WTC11 (cell line): ENCODE data around the gene ZNG1A. TPM values are rescaled to one million over a fixed set of nuclear protein-coding genes. Genes with fewer than 3 reads are reported as not detected.
"Not testable (repeated sequence)": the region's sequence is repeated elsewhere in the genome, so short reads cannot be mapped to it uniquely, and the experiment has no call there.

Experiments
- ATAC-seq: fragments of 200-7000 bp; cut with Tn5 transposase; 2 replicates; pipeline ENCODE4 v1.10.0; 2021; ENCODE audit warnings: mild to moderate bottlenecking, moderate library complexity
- Bru-seq: library from RNA; stranded (reverse); fragments of 400-500 nt; gene quantifications from one replicate; lab custom pipeline; 2021; lab: Mats Ljungman, UMichigan
- CTCF ChIA-PET: fragments of 300-600 bp; sonication (Branson Sonifier 250); formaldehyde crosslinking; loops from one replicate; lab custom pipeline; 2021; ENCODE audit warnings: antibody characterized with exemption; lab: Charles Lee
- POLR2A ChIA-PET: fragments of 350-600 bp; sonication (Branson Sonifier 250); formaldehyde crosslinking; loops from one replicate; lab custom pipeline; 2021; ENCODE audit warnings: antibody characterized with exemption; lab: Charles Lee
- DNase-seq: peaks from one replicate; pipeline ENCODE4 v3.0.0; 2021; ENCODE audit warnings: low spot score
- H3K27ac Mint-ChIP-seq: 2 replicates; pipeline ENCODE4 v1.8.0; 2021; ENCODE audit warnings: mixed read lengths
- H3K27me3 Mint-ChIP-seq: 2 replicates; pipeline ENCODE4 v1.8.0; 2021; ENCODE audit warnings: low read depth, mild to moderate bottlenecking, moderate library complexity, mixed read lengths
- H3K36me3 Mint-ChIP-seq: 2 replicates; pipeline ENCODE4 v1.8.0; 2021; ENCODE audit warnings: mixed read lengths
- H3K4me1 Mint-ChIP-seq: 2 replicates; pipeline ENCODE4 v1.8.0; 2022; ENCODE audit warnings: mixed read lengths
- H3K4me3 Mint-ChIP-seq: 2 replicates; pipeline ENCODE4 v1.8.0; 2021; ENCODE audit warnings: mild to moderate bottlenecking, moderate library complexity, mixed read lengths
- H3K9me3 Mint-ChIP-seq: 2 replicates; pipeline ENCODE4 v1.8.0; 2021; ENCODE audit warnings: mixed read lengths
- CREB1 ChIP-seq: sonication (generic); formaldehyde crosslinking; IDR thresholded peaks from 2 replicates; pipeline ENCODE4 v1.8.0; 2023; ENCODE audit warnings: mild to moderate bottlenecking, missing genetic modification reagents
- MXD4 ChIP-seq: fragments of 250-450 bp; sonication (Bioruptor Pico); IDR thresholded peaks from 2 replicates; pipeline ENCODE4 v1.8.0; 2021; ENCODE audit warnings: mild to moderate bottlenecking, moderate library complexity, borderline replicate concordance
- MYBL2 ChIP-seq: sonication (generic); formaldehyde crosslinking; IDR thresholded peaks from 2 replicates; pipeline ENCODE4 v1.8.1; 2023; ENCODE audit warnings: mild to moderate bottlenecking, moderate library complexity, missing genetic modification reagents
- NR1H2 ChIP-seq: sonication (generic); formaldehyde crosslinking; IDR thresholded peaks from 2 replicates; pipeline ENCODE4 v1.9.0; 2021; ENCODE audit warnings: mild to moderate bottlenecking, moderate library complexity, missing genetic modification reagents
- NR3C1 ChIP-seq: sonication (generic); formaldehyde crosslinking; conservative IDR thresholded peaks from 2 replicates; pipeline ENCODE4 v1.8.1; 2023; ENCODE audit warnings: low read depth, mild to moderate bottlenecking, missing genetic modification reagents
- PRRX2 ChIP-seq: fragments of 250-450 bp; sonication (Bioruptor Pico); IDR thresholded peaks from 2 replicates; pipeline ENCODE4 v1.8.0; 2021; ENCODE audit warnings: mild to moderate bottlenecking
- SMAD4 ChIP-seq: sonication (generic); formaldehyde crosslinking; IDR thresholded peaks from 2 replicates; pipeline ENCODE4 v1.8.0; 2022; ENCODE audit warnings: mild to moderate bottlenecking, missing genetic modification reagents
- TCF7 ChIP-seq: sonication (generic); formaldehyde crosslinking; IDR thresholded peaks from 2 replicates; pipeline ENCODE4 v1.8.0; 2022; ENCODE audit warnings: mild to moderate bottlenecking, low read depth, missing genetic modification reagents, moderate library complexity
- ZNF121 ChIP-seq: sonication (generic); formaldehyde crosslinking; IDR thresholded peaks from 2 replicates; pipeline ENCODE4 v1.8.0; 2023; ENCODE audit warnings: missing genetic modification reagents
- ZNF232 ChIP-seq: sonication (generic); formaldehyde crosslinking; IDR thresholded peaks from 2 replicates; pipeline ENCODE4 v1.8.0; 2022; ENCODE audit warnings: mild to moderate bottlenecking, missing genetic modification reagents
- long read RNA-seq, 3 experiments: library from RNA in 1 of 3; library from capped mRNA in 1 of 3; library from polyadenylated mRNA in 1 of 3; unstranded in 2 of 3; stranded (forward) in 1 of 3; transcript quantifications; one replicate each; pipeline ENCODE4 v2.0.0, GENCODE V29; 2021
- total RNA-seq: library from RNA; stranded (reverse); gene quantifications from 3 replicates; pipeline ENCODE4 v1.2.3, GENCODE V29; 2021
- TF ChIP-seq, protein P1 (sequence below): sonication (generic); formaldehyde crosslinking; IDR thresholded peaks from 2 replicates; pipeline ENCODE4 v1.8.1; 2023; ENCODE audit warnings: mild to moderate bottlenecking, missing genetic modification reagents, moderate library complexity
- TF ChIP-seq, protein P2 (sequence below): sonication (generic); formaldehyde crosslinking; IDR thresholded peaks from 2 replicates; pipeline ENCODE4 v1.8.0; 2023; ENCODE audit warnings: missing genetic modification reagents
- TF ChIP-seq, protein P3 (sequence below): sonication (generic); formaldehyde crosslinking; IDR thresholded peaks from 2 replicates; pipeline ENCODE4 v1.8.1; 2023; ENCODE audit warnings: mild to moderate bottlenecking, missing genetic modification reagents
- TF ChIP-seq, protein P4 (sequence below): sonication (generic); formaldehyde crosslinking; conservative IDR thresholded peaks from 2 replicates; pipeline ENCODE4 v1.8.1; 2023; ENCODE audit warnings: mild to moderate bottlenecking, low read depth, missing genetic modification reagents, moderate library complexity
- TF ChIP-seq, protein P5 (sequence below): fragments of 250-450 bp; sonication (Bioruptor Pico); IDR thresholded peaks from 2 replicates; pipeline ENCODE4 v1.9.0; 2021; ENCODE audit warnings: mild to moderate bottlenecking, borderline replicate concordance

Gene ZNG1A
- total RNA-seq (39.1 to 45.1 TPM (median 44.4 TPM) in 3 replicates), Bru-seq, nascent RNA (percentile 81 among the genes with signal in this experiment)
- long read RNA-seq, experiment 1, transcript CBWD1-205 (4 exons, 1,807 nt), result minor isoform, 13 of 253 reads
- long read RNA-seq, experiment 1, transcript CBWD1-201 (16 exons, 1,771 nt), result minor isoform, 17 of 253 reads
- long read RNA-seq, experiment 1, transcript CBWD1-206 (3 exons, 1,731 nt), result minor isoform, 12 of 253 reads
- long read RNA-seq, experiment 1, transcript CBWD1-202 (15 exons, 1,706 nt), result major isoform, 169 of 253 reads
- long read RNA-seq, experiment 1, partial matches to known transcripts, result 5 of 253 reads
- long read RNA-seq, experiment 1, other reads (novel, unspliced or antisense), result 29 of 253 reads
- long read RNA-seq, experiment 2, transcript CBWD1-202 (15 exons, 1,706 nt), result major isoform, 20 of 80 reads
- long read RNA-seq, experiment 2, transcript CBWD1-206 (3 exons, 1,731 nt), result minor isoform, 9 of 80 reads
- long read RNA-seq, experiment 2, transcript CBWD1-205 (4 exons, 1,807 nt), result minor isoform, 8 of 80 reads
- long read RNA-seq, experiment 2, partial matches to known transcripts, result 12 of 80 reads
- long read RNA-seq, experiment 2, other reads (novel, unspliced or antisense), result 27 of 80 reads
- long read RNA-seq, experiment 3, transcript CBWD1-201 (16 exons, 1,771 nt), result minor isoform, 58 of 623 reads
- long read RNA-seq, experiment 3, transcript CBWD1-202 (15 exons, 1,706 nt), result major isoform, 446 of 623 reads
- long read RNA-seq, experiment 3, transcript CBWD1-206 (3 exons, 1,731 nt), result minor isoform, 8 of 623 reads
- long read RNA-seq, experiment 3, transcript CBWD1-207 (14 exons, 1,241 nt), result minor isoform, 32 of 623 reads
- long read RNA-seq, experiment 3, partial matches to known transcripts, result 12 of 623 reads
- long read RNA-seq, experiment 3, other reads (novel, unspliced or antisense), result 60 of 623 reads

DNA sequence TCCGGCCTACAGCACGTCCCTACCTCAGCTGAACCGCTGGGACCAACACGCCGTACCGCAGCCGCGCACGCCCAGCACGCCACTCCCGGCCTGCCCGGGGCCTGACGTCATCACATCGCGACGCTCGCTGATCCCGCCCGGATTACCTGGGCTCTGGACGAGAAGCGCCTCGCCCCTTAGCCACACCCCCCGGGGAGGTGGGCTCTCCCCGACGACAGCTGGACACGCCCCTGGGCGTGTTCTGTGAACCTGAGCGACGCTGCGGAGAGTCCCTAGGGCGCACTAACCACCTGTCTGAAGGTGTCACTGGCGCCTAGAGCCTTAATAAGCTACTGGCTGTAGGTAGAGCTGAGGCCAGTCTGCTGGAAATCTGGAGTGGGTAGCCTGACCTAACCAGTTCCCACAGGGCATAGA is at the start of gene ZNG1A:
ZNG1A (minus strand) TSS at position 87 of the 414 bp plus-strand sequence. CDS start 87 bp downstream, outside the sequence.
- peak within 1 kb of the TSS; percentile 76 for H3K4me3 Mint-ChIP-seq
- CTCF ChIA-PET, H3K36me3 Mint-ChIP-seq, H3K4me1 Mint-ChIP-seq, H3K9me3 Mint-ChIP-seq, H3K27me3 Mint-ChIP-seq, ATAC-seq, POLR2A ChIA-PET: not testable (repeated sequence)
- peak; percentile 76 for DNase-seq
- H3K27ac Mint-ChIP-seq, result peak within 1 kb of the TSS; percentile 87

DNA sequence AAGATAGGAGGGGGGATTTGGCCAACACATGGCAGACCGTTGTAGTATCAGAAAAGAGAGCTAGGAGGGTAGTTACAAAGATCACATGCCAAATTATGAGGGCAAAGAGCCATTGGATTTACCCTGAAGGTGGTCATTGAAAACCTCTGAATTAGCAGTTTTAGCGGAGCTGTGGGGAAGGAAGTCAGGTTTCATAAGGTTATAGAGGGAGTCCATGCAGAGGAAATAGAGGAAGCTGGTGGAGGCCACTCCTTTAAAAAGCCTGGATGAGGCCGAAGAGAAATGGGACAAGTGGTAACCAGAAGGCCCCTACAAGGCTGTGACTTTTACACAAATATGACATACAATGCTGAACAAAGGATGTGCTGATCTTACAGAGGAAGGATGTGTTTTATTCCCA is 49.0 kb upstream of the ZNG1A start:
- no peak for DNase-seq
- Mint-ChIP-seq H3K36me3 (no peaks in the 10 kb centered on the region), H3K27ac (no peak overlapping the region), H3K9me3 (peaks cover 13% of the 10 kb centered on the region), H3K4me1 (peaks cover 8% of the 10 kb centered on the region), H3K4me3 (no peak overlapping the region), H3K27me3 (no peaks in the 10 kb centered on the region)
- TF ChIP-seq ZNF121 (CRISPR knock-in tag), result no peak
- no peak for TF ChIP-seq PRRX2 (CRISPR knock-in tag)
- TF ChIP-seq, protein P1, sequence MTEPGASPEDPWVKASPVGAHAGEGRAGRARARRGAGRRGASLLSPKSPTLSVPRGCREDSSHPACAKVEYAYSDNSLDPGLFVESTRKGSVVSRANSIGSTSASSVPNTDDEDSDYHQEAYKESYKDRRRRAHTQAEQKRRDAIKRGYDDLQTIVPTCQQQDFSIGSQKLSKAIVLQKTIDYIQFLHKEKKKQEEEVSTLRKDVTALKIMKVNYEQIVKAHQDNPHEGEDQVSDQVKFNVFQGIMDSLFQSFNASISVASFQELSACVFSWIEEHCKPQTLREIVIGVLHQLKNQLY (CRISPR knock-in tag), result no peak
- TF ChIP-seq, protein P2, sequence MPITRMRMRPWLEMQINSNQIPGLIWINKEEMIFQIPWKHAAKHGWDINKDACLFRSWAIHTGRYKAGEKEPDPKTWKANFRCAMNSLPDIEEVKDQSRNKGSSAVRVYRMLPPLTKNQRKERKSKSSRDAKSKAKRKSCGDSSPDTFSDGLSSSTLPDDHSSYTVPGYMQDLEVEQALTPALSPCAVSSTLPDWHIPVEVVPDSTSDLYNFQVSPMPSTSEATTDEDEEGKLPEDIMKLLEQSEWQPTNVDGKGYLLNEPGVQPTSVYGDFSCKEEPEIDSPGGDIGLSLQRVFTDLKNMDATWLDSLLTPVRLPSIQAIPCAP, result no peak
- no peak for ATAC-seq
- POLR2A ChIA-PET, result no interaction called here
- CTCF ChIA-PET, result no interaction called here

DNA sequence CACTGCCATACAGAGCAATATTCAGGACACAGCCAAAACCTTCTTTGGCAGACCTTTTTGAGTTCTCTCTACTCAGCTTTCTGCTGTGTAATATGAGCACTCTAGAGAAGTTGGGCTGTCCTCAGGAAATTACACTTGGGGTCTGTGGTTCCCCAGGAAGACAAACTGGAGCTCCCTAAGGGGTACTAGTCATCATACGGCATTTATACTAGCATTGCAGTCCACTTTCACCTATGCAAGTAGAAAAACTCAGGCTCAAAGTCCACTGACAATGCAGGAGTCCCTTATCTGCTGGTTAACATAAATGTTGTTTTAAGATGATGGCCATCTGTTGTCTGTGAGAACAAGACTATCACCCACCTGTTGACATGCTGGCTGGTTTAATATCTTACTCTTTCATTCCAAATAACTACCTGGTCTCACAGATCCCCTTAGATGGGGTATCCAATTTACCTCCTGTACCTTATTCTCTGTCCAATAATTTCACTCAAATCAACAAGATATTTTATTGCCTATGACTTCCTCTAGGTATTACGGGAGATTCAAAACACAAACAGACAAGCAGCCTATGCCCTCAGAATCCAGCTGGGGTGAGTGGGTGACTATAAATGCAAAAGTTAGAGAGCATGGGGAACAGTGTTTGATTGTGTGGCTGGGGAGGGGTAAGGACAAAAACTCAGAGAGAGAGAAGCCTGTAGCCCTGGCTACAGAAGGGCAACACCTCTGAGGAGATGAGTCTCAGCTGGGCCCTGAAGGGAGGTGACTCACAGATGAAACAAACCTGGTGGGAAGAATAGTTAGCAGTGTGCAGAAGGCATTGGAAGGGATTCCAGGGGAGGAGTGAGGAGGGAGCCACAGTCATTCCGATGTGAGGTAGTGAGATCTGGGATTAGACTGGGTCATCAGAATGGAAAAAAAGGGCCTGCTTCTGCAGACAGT is 46.0 kb upstream of the ZNG1A start:
- H3K4me3 Mint-ChIP-seq, result no peak overlapping the region
- peaks cover 16% of the 10 kb centered on the region for H3K4me1 Mint-ChIP-seq
- H3K27ac Mint-ChIP-seq, result no peak overlapping the region
- CTCF ChIA-PET, result interaction anchor here (1.3 kb wide), 1 partner anchor 9 kb away, joined by 3 read pairs; no protein-coding TSS in a partner anchor
- POLR2A ChIA-PET, result interaction anchor here (1.2 kb wide), 1 partner anchor 10 kb away, joined by 4 read pairs; the partner anchor contains the start of gene DOCK8
- no peaks in the 10 kb centered on the region for H3K36me3 Mint-ChIP-seq
- ATAC-seq (no peak), DNase-seq (no peak)
- peaks cover 9% of the 10 kb centered on the region for H3K9me3 Mint-ChIP-seq
- no peaks in the 10 kb centered on the region for H3K27me3 Mint-ChIP-seq
- TF ChIP-seq SMAD4, result no peak
- TF ChIP-seq NR1H2 (CRISPR knock-in tag), result no peak
- no peak for TF ChIP-seq ZNF232 (CRISPR knock-in tag)
- TF ChIP-seq CREB1, result no peak
- TF ChIP-seq, protein P3, sequence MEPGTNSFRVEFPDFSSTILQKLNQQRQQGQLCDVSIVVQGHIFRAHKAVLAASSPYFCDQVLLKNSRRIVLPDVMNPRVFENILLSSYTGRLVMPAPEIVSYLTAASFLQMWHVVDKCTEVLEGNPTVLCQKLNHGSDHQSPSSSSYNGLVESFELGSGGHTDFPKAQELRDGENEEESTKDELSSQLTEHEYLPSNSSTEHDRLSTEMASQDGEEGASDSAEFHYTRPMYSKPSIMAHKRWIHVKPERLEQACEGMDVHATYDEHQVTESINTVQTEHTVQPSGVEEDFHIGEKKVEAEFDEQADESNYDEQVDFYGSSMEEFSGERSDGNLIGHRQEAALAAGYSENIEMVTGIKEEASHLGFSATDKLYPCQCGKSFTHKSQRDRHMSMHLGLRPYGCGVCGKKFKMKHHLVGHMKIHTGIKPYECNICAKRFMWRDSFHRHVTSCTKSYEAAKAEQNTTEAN (CRISPR knock-in tag), result no peak
- TF ChIP-seq, protein P4, sequence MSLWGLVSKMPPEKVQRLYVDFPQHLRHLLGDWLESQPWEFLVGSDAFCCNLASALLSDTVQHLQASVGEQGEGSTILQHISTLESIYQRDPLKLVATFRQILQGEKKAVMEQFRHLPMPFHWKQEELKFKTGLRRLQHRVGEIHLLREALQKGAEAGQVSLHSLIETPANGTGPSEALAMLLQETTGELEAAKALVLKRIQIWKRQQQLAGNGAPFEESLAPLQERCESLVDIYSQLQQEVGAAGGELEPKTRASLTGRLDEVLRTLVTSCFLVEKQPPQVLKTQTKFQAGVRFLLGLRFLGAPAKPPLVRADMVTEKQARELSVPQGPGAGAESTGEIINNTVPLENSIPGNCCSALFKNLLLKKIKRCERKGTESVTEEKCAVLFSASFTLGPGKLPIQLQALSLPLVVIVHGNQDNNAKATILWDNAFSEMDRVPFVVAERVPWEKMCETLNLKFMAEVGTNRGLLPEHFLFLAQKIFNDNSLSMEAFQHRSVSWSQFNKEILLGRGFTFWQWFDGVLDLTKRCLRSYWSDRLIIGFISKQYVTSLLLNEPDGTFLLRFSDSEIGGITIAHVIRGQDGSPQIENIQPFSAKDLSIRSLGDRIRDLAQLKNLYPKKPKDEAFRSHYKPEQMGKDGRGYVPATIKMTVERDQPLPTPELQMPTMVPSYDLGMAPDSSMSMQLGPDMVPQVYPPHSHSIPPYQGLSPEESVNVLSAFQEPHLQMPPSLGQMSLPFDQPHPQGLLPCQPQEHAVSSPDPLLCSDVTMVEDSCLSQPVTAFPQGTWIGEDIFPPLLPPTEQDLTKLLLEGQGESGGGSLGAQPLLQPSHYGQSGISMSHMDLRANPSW (CRISPR knock-in tag), result no peak
- no peak for TF ChIP-seq MYBL2 (CRISPR knock-in tag)
- TF ChIP-seq TCF7 (CRISPR knock-in tag), result no peak
- TF ChIP-seq, protein P5, sequence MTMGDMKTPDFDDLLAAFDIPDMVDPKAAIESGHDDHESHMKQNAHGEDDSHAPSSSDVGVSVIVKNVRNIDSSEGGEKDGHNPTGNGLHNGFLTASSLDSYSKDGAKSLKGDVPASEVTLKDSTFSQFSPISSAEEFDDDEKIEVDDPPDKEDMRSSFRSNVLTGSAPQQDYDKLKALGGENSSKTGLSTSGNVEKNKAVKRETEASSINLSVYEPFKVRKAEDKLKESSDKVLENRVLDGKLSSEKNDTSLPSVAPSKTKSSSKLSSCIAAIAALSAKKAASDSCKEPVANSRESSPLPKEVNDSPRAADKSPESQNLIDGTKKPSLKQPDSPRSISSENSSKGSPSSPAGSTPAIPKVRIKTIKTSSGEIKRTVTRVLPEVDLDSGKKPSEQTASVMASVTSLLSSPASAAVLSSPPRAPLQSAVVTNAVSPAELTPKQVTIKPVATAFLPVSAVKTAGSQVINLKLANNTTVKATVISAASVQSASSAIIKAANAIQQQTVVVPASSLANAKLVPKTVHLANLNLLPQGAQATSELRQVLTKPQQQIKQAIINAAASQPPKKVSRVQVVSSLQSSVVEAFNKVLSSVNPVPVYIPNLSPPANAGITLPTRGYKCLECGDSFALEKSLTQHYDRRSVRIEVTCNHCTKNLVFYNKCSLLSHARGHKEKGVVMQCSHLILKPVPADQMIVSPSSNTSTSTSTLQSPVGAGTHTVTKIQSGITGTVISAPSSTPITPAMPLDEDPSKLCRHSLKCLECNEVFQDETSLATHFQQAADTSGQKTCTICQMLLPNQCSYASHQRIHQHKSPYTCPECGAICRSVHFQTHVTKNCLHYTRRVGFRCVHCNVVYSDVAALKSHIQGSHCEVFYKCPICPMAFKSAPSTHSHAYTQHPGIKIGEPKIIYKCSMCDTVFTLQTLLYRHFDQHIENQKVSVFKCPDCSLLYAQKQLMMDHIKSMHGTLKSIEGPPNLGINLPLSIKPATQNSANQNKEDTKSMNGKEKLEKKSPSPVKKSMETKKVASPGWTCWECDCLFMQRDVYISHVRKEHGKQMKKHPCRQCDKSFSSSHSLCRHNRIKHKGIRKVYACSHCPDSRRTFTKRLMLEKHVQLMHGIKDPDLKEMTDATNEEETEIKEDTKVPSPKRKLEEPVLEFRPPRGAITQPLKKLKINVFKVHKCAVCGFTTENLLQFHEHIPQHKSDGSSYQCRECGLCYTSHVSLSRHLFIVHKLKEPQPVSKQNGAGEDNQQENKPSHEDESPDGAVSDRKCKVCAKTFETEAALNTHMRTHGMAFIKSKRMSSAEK (CRISPR knock-in tag), result no peak
- no peak for TF ChIP-seq MXD4 (CRISPR knock-in tag)
- no peak for TF ChIP-seq NR3C1 (CRISPR knock-in tag)
- TF ChIP-seq, protein P2, result no peak
